Mammary epithelial cell (primary cell): ENCODE results near the gene CRTC3.

Source experiments
- CTCF ChIP-seq, 2 donors: IDR thresholded peaks in 1 of 2; conservative IDR thresholded peaks in 1 of 2; 2 replicates each; pipeline ENCODE4 v1.5.1; 2011 to 2012; ENCODE audit warnings: inconsistent platforms in 2 of 2, low read length in 2 of 2, mild to moderate bottlenecking in 2 of 2, control low read depth in 1 of 2, low read depth in 1 of 2; ENCODE audit not compliant: insufficient read depth in 1 of 2; ENCODE audit errors: extremely low read depth in 1 of 2
- EZH2 ChIP-seq: IDR thresholded peaks from 2 replicates; pipeline ENCODE4 v1.6.1; 2012; ENCODE audit warnings: low read length, inconsistent platforms, borderline replicate concordance

GRCh38 chr15:90650956-90651689 is 121.4 kb downstream of the CRTC3 start:
- TF ChIP-seq EZH2 (no peak), CTCF (conservative IDR thresholded peaks at IDR 0.05 in 1 of 2, IDR thresholded peaks at IDR 0.05 in 1 of 2; ENCODE audit: extremely low read depth in 1 of 2, insufficient read depth in 1 of 2, low read depth in 1 of 2, low read length in 2 of 2) (no peak)
